Activated gamma-delta T cell (primary cell): ENCODE results near the gene PPM1H.
"Not testable (repeated sequence)": the region's sequence is repeated elsewhere in the genome, so short reads cannot be mapped to it uniquely, and the experiment has no call there.

Source experiments
- DNase-seq: peaks from one replicate; lab custom pipeline; 2025; lab: John Stamatoyannopoulos, UW

Gene PPM1H

GRCh38 chr12:62947364-62947763, 12.4 kb upstream of the PPM1H start:
- no peak for DNase-seq

GRCh38 chr12:62943779-62944395, 8.9 kb upstream of the PPM1H start:
- no peak for DNase-seq

GRCh38 chr12:62942316-62942715, 7.4 kb upstream of the PPM1H start:
- not testable (repeated sequence) for DNase-seq

- DNase-seq: no peak
These were observed 631 bp downstream of the PPM1H start for GRCh38 chr12:62934239-62934798.

GRCh38 chr12:62933602-62934238, 1.2 kb downstream of the PPM1H start:
- DNase-seq: no peak

GRCh38 chr12:62933220-62933601, 1.7 kb downstream of the PPM1H start:
- no peak for DNase-seq

- DNase-seq: no peak
These were observed 3.5 kb downstream of the PPM1H start for GRCh38 chr12:62931477-62931876.

- no peak for DNase-seq
These were observed 4.2 kb downstream of the PPM1H start for GRCh38 chr12:62930546-62931425.

GRCh38 chr12:62928632-62929031, 6.3 kb downstream of the PPM1H start:
- no peak for DNase-seq

- DNase-seq: no peak
These were observed 9.3 kb downstream of the PPM1H start for GRCh38 chr12:62925680-62926079.

GRCh38 chr12:62924084-62924483, 10.9 kb downstream of the PPM1H start:
- DNase-seq: no peak

- no peak for DNase-seq
These were observed 12.4 kb downstream of the PPM1H start for GRCh38 chr12:62922539-62922938.

GRCh38 chr12:62919838-62920237, 15.1 kb downstream of the PPM1H start:
- no peak for DNase-seq

GRCh38 chr12:62917926-62918325, 17.0 kb downstream of the PPM1H start:
- DNase-seq: no peak

GRCh38 chr12:62916632-62917425, 18.1 kb downstream of the PPM1H start:
- DNase-seq: no peak

- no peak for DNase-seq
These were observed 19.8 kb downstream of the PPM1H start for GRCh38 chr12:62915204-62915529.

- DNase-seq: no peak
These were observed 20.3 kb downstream of the PPM1H start for GRCh38 chr12:62914443-62915203.

- DNase-seq: no peak
These were observed 21.6 kb downstream of the PPM1H start for GRCh38 chr12:62913380-62913779.

- no peak for DNase-seq
These were observed 22.3 kb downstream of the PPM1H start for GRCh38 chr12:62912644-62913043.

- DNase-seq: no peak
These were observed 23.7 kb downstream of the PPM1H start for GRCh38 chr12:62911286-62911685.

GRCh38 chr12:62910549-62911169, 24.3 kb downstream of the PPM1H start:
- no peak for DNase-seq
